Mesendoderm (in vitro differentiated cells): ENCODE data around the gene CMIP.

ENCODE experiments used
- DNase-seq: peaks from one replicate; pipeline ENCODE4 v3.0.0; 2013
- H2AK5ac ChIP-seq: 2 replicates; pipeline ENCODE4 v1.6.1; 2013; ENCODE audit warnings: low read length, inconsistent platforms
- H2BK120ac ChIP-seq: 2 replicates; pipeline ENCODE4 v1.6.1; 2013; ENCODE audit warnings: low read depth, mild to moderate bottlenecking, low read length, moderate library complexity, mixed read lengths
- H2BK15ac ChIP-seq: replicated peaks from 2 replicates; pipeline ENCODE4 v1.6.1; 2013; ENCODE audit warnings: low read depth, mild to moderate bottlenecking, moderate library complexity
- H2BK5ac ChIP-seq: 2 replicates; pipeline ENCODE4 v1.6.1; 2013; ENCODE audit warnings: low read length, inconsistent platforms
- H3K18ac ChIP-seq: 2 replicates; pipeline ENCODE4 v1.6.1; 2013; ENCODE audit warnings: mild to moderate bottlenecking, low read length, mixed read lengths
- H3K23ac ChIP-seq: one replicate; pipeline ENCODE4 v1.6.1; 2013; ENCODE audit warnings: low read length
- H3K27ac ChIP-seq: 2 replicates; pipeline ENCODE4 v1.5.1; 2013; ENCODE audit warnings: low read depth, mild to moderate bottlenecking, inconsistent platforms, low read length, moderate library complexity
- H3K27me3 ChIP-seq: 2 replicates; pipeline ENCODE4 v1.6.1; 2013; ENCODE audit warnings: low read length, control low read depth, mild to moderate bottlenecking, inconsistent platforms; ENCODE audit not compliant: insufficient read depth, poor library complexity
- H3K36me3 ChIP-seq: 2 replicates; pipeline ENCODE4 v1.6.1; 2013; ENCODE audit warnings: low read length, inconsistent platforms; ENCODE audit not compliant: control insufficient read depth, insufficient read depth
- H3K4ac ChIP-seq: one replicate; pipeline ENCODE4 v1.6.1; 2013; ENCODE audit warnings: low read depth, mild to moderate bottlenecking, low read length, moderate library complexity
- H3K4me1 ChIP-seq: 2 replicates; pipeline ENCODE4 v1.6.1; 2013; ENCODE audit warnings: low read depth, low read length, inconsistent platforms; ENCODE audit not compliant: control insufficient read depth
- H3K4me2 ChIP-seq: 2 replicates; pipeline ENCODE4 v1.6.1; 2013; ENCODE audit warnings: low read length
- H3K4me3 ChIP-seq: 2 replicates; pipeline ENCODE4 v1.5.1; 2013; ENCODE audit warnings: mild to moderate bottlenecking, low read length
- H3K56ac ChIP-seq: one replicate; pipeline ENCODE4 v1.6.1; 2013; ENCODE audit warnings: low read length
- H3K79me1 ChIP-seq: 2 replicates; pipeline ENCODE4 v1.6.1; 2013; ENCODE audit warnings: low read length, inconsistent platforms
- H3K79me2 ChIP-seq: 2 replicates; pipeline ENCODE4 v1.6.1; 2013; ENCODE audit warnings: mild to moderate bottlenecking, low read length; ENCODE audit not compliant: control insufficient read depth, insufficient read depth
- H3K9ac ChIP-seq: 2 replicates; pipeline ENCODE4 v1.6.1; 2013; ENCODE audit warnings: low read length, inconsistent platforms
- H4K5ac ChIP-seq: one replicate; pipeline ENCODE4 v1.6.1; 2013; ENCODE audit warnings: low read length
- H4K8ac ChIP-seq: one replicate; pipeline ENCODE4 v1.6.1; 2013; ENCODE audit warnings: low read depth, mild to moderate bottlenecking, control low read depth, low read length, moderate library complexity
- WGBS: extraction: QIAGEN DNeasy Blood & Tissue Kit; methylation state at CpG from one replicate; pipeline ENCODE4 v1.1.7; 2013; ENCODE audit warnings: low lambda C conversion rate, missing lambda C conversion rate; ENCODE audit not compliant: insufficient coverage; ENCODE audit errors: extremely low coverage; 5-methylcytosine and 5-hydroxymethylcytosine counted together

The CMIP gene

DNA sequence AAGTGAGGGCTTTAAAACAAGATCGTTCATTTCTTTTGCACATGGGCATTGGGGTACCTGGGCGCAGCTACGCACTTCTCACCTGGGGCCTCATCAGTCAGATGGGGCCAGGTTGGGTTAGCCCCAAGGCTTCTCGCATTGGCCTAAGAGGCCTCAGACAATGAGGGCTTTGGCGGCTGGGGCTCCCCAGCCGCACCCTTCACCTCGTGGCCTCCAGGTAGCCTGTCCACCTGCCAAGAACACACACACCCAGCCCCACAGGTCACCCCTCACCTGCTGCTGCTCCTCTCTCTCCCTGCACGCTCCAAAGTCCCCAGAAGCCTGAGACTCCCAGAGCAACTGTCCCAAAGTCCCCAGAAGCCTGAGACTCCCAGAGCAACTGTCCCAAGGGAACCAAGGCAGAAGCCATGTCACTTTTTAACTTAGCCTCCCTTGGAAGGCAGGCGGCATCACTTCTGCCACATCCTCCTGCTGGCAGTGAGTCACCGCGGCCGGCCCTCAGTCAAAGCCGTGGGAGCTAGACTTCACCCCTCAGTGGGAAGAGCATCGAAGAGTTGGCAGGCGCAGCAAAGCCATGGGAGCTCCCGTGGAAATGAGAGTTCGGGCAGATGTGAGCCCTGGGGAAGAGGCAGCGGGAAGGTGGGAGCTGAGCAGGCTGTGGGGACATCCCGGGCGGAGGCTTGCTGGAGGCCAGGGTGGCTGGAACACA, 255.6 kb downstream of the CMIP start:
- Histone ChIP-seq H3K9ac (no peak overlapping the region), H4K5ac (no peak overlapping the region), H2AK5ac (no peak overlapping the region), H3K79me2 (no peaks in the 10 kb centered on the region), H3K18ac (no peak overlapping the region), H3K79me1 (no peaks in the 10 kb centered on the region), H3K23ac (no peak overlapping the region), H4K8ac (no peak overlapping the region), H3K56ac (no peak overlapping the region), H2BK120ac (no peak overlapping the region), H2BK5ac (no peak overlapping the region), H3K27me3 (no peaks in the 10 kb centered on the region), H3K4me1 (no peaks in the 10 kb centered on the region), H3K36me3 (peaks cover 3% of the 10 kb centered on the region), H3K27ac (no peak overlapping the region), H3K4me3 (no peak overlapping the region), H3K4ac (no peak overlapping the region), H3K4me2 (no peak overlapping the region), H2BK15ac (no peak overlapping the region)
- DNase-seq: no peak
- no CpG with 5 or more reads among the region's 20 CpGs for WGBS

DNA sequence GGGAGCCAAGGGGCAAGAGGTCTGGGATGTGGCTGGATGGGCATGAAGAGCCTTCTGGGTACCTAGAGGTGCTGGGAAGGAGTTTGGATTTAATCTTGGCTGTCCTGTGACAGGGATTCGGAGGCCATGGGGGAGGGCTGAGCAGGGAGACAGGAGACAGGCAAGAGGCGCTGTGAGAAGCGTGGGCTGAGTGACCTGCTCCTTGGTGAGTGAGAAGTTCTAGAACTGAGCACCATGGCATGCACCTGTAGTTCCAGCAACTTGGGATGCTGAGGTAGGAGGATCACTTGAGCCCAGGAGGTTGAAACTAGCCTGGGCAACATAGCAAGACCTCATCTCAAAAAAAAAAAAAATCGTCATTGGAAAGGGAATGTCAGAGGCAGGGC, 256.2 kb downstream of the CMIP start:
- Histone ChIP-seq H3K18ac (no peak overlapping the region), H2BK15ac (no peak overlapping the region), H4K5ac (no peak overlapping the region), H3K79me1 (no peaks in the 10 kb centered on the region), H3K27me3 (no peaks in the 10 kb centered on the region), H3K56ac (no peak overlapping the region), H2BK120ac (no peak overlapping the region), H2BK5ac (no peak overlapping the region), H4K8ac (no peak overlapping the region), H3K4me1 (no peaks in the 10 kb centered on the region), H3K9ac (no peak overlapping the region), H3K23ac (no peak overlapping the region), H3K36me3 (peaks cover 1% of the 10 kb centered on the region), H3K79me2 (no peaks in the 10 kb centered on the region), H3K27ac (no peak overlapping the region), H3K4me2 (no peak overlapping the region), H3K4me3 (no peak overlapping the region), H2AK5ac (no peak overlapping the region), H3K4ac (no peak overlapping the region)
- WGBS: no CpG with 5 or more reads among the region's 4 CpGs
- DNase-seq: no peak

DNA sequence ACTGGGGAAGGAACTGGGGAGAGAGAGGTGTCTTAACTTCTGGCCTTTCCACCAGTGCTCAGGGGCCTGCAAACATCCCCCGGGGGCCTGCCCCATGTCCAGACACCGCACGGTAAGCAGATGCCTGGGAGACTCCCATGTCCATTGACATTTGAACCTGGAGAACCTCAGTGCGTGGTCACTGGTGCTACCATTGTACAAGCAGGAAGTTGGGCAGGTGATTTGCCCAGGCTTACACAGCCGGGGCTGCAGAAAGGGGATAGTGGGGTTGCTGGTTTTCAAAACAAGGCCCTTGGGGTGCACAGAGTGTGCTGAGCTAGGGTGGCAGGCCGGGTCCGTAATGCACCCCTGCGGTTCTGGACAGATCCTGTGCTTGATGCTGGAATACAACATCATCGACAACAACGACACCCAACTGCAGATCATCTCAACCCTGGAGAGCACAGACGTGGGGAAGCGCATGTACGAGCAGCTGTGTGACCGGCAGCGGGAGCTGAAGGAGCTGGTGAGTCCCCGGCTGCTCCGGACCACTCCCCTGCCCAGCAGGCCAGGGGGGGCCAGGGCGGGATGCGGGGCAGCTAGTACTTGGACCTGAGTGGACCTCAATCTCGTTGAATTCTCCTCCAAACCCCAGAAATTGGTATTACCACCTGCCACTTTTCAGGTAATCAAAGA, 256.8 kb downstream of the CMIP start:
- H3K9ac ChIP-seq: no peak overlapping the region
- DNase-seq: no peak
- H3K4ac ChIP-seq: no peak overlapping the region
- H2AK5ac ChIP-seq: no peak overlapping the region
- no peak overlapping the region for H3K4me3 ChIP-seq
- no peaks in the 10 kb centered on the region for H3K27me3 ChIP-seq
- H3K36me3 ChIP-seq: peaks cover 1% of the 10 kb centered on the region
- no peak overlapping the region for H2BK5ac ChIP-seq
- no peak overlapping the region for H2BK15ac ChIP-seq
- H3K79me1 ChIP-seq: no peaks in the 10 kb centered on the region
- H3K79me2 ChIP-seq: no peaks in the 10 kb centered on the region
- no peak overlapping the region for H3K4me2 ChIP-seq
- H3K18ac ChIP-seq: no peak overlapping the region
- no peak overlapping the region for H3K27ac ChIP-seq
- H4K8ac ChIP-seq: no peak overlapping the region
- no peak overlapping the region for H2BK120ac ChIP-seq
- WGBS: no CpG with 5 or more reads among the region's 20 CpGs
- H4K5ac ChIP-seq: no peak overlapping the region
- no peaks in the 10 kb centered on the region for H3K4me1 ChIP-seq
- no peak overlapping the region for H3K23ac ChIP-seq
- H3K56ac ChIP-seq: no peak overlapping the region

DNA sequence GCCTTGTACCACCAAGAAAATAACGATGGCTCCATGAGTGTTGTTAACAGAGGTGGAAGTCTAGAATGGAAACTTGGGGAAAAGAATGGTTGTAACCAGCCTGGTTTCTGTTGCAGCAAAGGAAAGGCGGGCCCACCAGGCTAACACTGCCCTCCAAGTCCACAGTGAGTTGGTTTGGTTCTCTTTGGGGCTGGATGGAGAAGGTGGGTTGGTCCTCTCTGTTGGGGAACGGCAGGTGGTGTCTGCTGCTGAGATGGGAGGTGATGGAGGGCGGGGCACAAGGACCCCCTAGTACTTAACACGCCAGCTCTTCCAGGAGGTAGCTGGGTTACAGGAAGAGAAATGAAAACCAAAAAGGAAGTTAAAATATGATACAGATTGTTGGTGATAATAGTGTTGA, 257.9 kb downstream of the CMIP start:
- peaks cover 6% of the 10 kb centered on the region for H3K36me3 ChIP-seq
- no peaks in the 10 kb centered on the region for H3K27me3 ChIP-seq
- H3K23ac ChIP-seq: no peak overlapping the region
- H3K79me1 ChIP-seq: no peaks in the 10 kb centered on the region
- no peak overlapping the region for H3K4me2 ChIP-seq
- H4K8ac ChIP-seq: no peak overlapping the region
- no peak overlapping the region for H2BK5ac ChIP-seq
- H3K27ac ChIP-seq: no peak overlapping the region
- no CpG with 5 or more reads among the region's 5 CpGs for WGBS
- H3K56ac ChIP-seq: no peak overlapping the region
- no peak overlapping the region for H2AK5ac ChIP-seq
- no peak overlapping the region for H4K5ac ChIP-seq
- no peak overlapping the region for H3K4ac ChIP-seq
- no peaks in the 10 kb centered on the region for H3K4me1 ChIP-seq
- no peaks in the 10 kb centered on the region for H3K79me2 ChIP-seq
- no peak overlapping the region for H3K18ac ChIP-seq
- H3K4me3 ChIP-seq: no peak overlapping the region
- H3K9ac ChIP-seq: no peak overlapping the region
- DNase-seq: no peak
- no peak overlapping the region for H2BK120ac ChIP-seq
- no peak overlapping the region for H2BK15ac ChIP-seq

DNA sequence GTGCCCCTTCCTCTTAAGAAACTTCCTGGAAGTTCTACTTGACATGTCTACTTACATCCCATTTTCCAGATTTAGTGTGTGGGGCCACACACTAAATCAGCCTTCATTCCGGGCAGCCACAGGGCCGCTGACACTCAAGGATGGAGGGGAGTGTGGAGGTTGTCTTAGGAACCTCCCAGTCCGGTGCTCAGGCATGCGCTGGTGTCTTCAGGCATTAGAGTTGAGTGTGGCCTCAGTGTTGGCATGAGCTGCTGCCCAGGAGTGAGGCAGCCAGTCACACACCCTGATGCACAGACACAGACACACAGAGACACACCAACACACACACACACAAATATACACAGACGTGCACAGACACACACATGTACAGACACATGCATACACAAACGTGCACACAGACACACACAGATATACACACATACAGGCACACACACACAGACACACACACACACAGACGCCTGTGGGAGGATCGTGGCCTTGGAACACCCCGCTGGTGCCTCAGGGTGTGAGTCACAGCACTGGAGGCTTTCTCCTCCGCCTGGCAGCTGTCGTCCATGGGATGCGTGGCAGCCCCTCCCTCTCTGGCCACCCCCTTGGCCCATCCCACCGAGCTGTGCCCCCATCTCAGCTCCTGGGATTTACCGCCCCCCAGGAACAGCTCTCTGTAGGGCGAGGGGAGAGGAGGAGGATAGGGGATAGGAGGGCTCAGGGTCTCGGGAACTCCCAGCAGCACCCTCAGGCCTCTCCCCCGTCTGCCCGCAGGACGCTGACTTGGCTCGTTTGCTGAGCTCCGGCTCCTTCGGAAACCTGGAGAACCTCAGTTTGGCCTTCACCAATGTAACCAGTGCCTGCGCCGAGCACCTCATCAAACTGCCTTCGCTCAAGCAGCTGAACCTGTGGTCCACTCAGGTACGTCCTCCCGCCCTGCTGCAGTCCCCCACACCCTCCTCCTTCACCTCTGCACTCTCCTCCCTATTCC, 258.9 kb downstream of the CMIP start:
- no peak overlapping the region for H3K18ac ChIP-seq
- H2BK5ac ChIP-seq: no peak overlapping the region
- no peaks in the 10 kb centered on the region for H3K4me1 ChIP-seq
- no peak overlapping the region for H3K56ac ChIP-seq
- H3K27me3 ChIP-seq: no peaks in the 10 kb centered on the region
- H3K79me1 ChIP-seq: no peaks in the 10 kb centered on the region
- no CpG with 5 or more reads among the region's 27 CpGs for WGBS
- H2BK15ac ChIP-seq: no peak overlapping the region
- H3K4me2 ChIP-seq: no peak overlapping the region
- no peak overlapping the region for H2BK120ac ChIP-seq
- H4K5ac ChIP-seq: no peak overlapping the region
- H3K4me3 ChIP-seq: no peak overlapping the region
- DNase-seq: no peak
- H3K27ac ChIP-seq: no peak overlapping the region
- H3K4ac ChIP-seq: no peak overlapping the region
- peaks cover 5% of the 10 kb centered on the region for H3K36me3 ChIP-seq
- no peak overlapping the region for H3K23ac ChIP-seq
- H3K9ac ChIP-seq: no peak overlapping the region
- H4K8ac ChIP-seq: no peak overlapping the region
- no peak overlapping the region for H2AK5ac ChIP-seq
- H3K79me2 ChIP-seq: no peaks in the 10 kb centered on the region
